ENCODE data around the gene AGGF1.
"Not testable (repeated sequence)": the region's sequence is repeated elsewhere in the genome, so short reads cannot be mapped to it uniquely, and the experiment has no call there.

Gene AGGF1

GRCh38 chr5:77022511-77023417, 7.4 kb upstream of the AGGF1 start:
- DNase-seq (ENCODE audit: low read depth in 2 of 2), result no peak

GRCh38 chr5:77024490-77024889, 5.7 kb upstream of the AGGF1 start:
- DNase-seq (ENCODE audit: low read depth in 2 of 2), result no peak

- DNase-seq (ENCODE audit: low read depth in 2 of 2), result no peak
Observed at GRCh38 chr5:77028631-77029375, 1.4 kb upstream of the AGGF1 start.

- no peak for DNase-seq (ENCODE audit: low read depth in 2 of 2)
Observed at GRCh38 chr5:77029376-77029885, 773 bp upstream of the AGGF1 start.

GRCh38 chr5:77031891-77032290, 1.7 kb downstream of the AGGF1 start:
- no peak for DNase-seq (ENCODE audit: low read depth in 2 of 2)

GRCh38 chr5:77032635-77033034, 2.4 kb downstream of the AGGF1 start:
- DNase-seq (ENCODE audit: low read depth in 2 of 2), result no peak

GRCh38 chr5:77033338-77033737, 3.1 kb downstream of the AGGF1 start:
- DNase-seq (ENCODE audit: low read depth in 2 of 2), result no peak

- DNase-seq (ENCODE audit: low read depth in 2 of 2), result no peak
Observed at GRCh38 chr5:77035950-77036349, 5.7 kb downstream of the AGGF1 start.

- no peak for DNase-seq (ENCODE audit: low read depth in 2 of 2)
Observed at GRCh38 chr5:77046416-77047073, 16.3 kb downstream of the AGGF1 start.

GRCh38 chr5:77064040-77064439, 33.8 kb downstream of the AGGF1 start:
- no peak for DNase-seq (ENCODE audit: low read depth in 2 of 2)

- no peak for DNase-seq (ENCODE audit: low read depth in 2 of 2)
Observed at GRCh38 chr5:77065256-77065655, 35.1 kb downstream of the AGGF1 start.

- DNase-seq (ENCODE audit: low read depth in 2 of 2), result no peak
Observed at GRCh38 chr5:77066184-77066583, 36.0 kb downstream of the AGGF1 start.

- no peak for DNase-seq (ENCODE audit: low read depth in 2 of 2)
Observed at GRCh38 chr5:77066823-77067442, 36.7 kb downstream of the AGGF1 start.

- DNase-seq (ENCODE audit: low read depth in 2 of 2), result no peak
Observed at GRCh38 chr5:77073667-77074066, 43.5 kb downstream of the AGGF1 start.

GRCh38 chr5:77074745-77075144, 44.5 kb downstream of the AGGF1 start:
- DNase-seq (ENCODE audit: low read depth in 2 of 2), result no peak

- no peak for DNase-seq (ENCODE audit: low read depth in 2 of 2)
Observed at GRCh38 chr5:77076961-77077828, 47.0 kb downstream of the AGGF1 start.

GRCh38 chr5:77077829-77078176, 47.6 kb downstream of the AGGF1 start:
- no peak for DNase-seq (ENCODE audit: low read depth in 2 of 2)

GRCh38 chr5:77080479-77080878, 50.3 kb downstream of the AGGF1 start:
- not testable (repeated sequence) for DNase-seq (ENCODE audit: low read depth in 2 of 2)

- DNase-seq (ENCODE audit: low read depth in 2 of 2), result no peak
Observed at GRCh38 chr5:77080905-77081304, 50.7 kb downstream of the AGGF1 start.

- no peak for DNase-seq (ENCODE audit: low read depth in 2 of 2)
Observed at GRCh38 chr5:77082280-77082679, 52.1 kb downstream of the AGGF1 start.

- DNase-seq (ENCODE audit: low read depth in 2 of 2), result no peak
Observed at GRCh38 chr5:77083088-77083487, 52.9 kb downstream of the AGGF1 start.

All from stimulated activated CD8-positive, alpha-beta memory T cell treated with anti-CD3 and anti-CD28 coated beads, Interleukin-7, amount 100 ng/mL, for 1 hour (primary cell).